Ovary (tissue), 9 donors: Measurements from ENCODE around the gene INPP5D. TPM values are rescaled to one million over a fixed set of nuclear protein-coding genes. Genes with fewer than 3 reads are reported as not detected.

Experiments used
- DNase-seq, 5 donors: peaks; one replicate each; pipeline ENCODE4 v3.0.0-alpha.2; 2019 to 2020
- H3K27ac ChIP-seq, 2 donors: fragments of 200-600 bp; one replicate each; pipeline versions ENCODE4 v1.5.1 to v1.8.0; 2019 to 2022
- H3K27me3 ChIP-seq: fragments of 200-600 bp; one replicate; pipeline ENCODE4 v1.8.0; 2022
- H3K36me3 ChIP-seq: fragments of 200-600 bp; sonication (generic); one replicate; pipeline ENCODE4 v1.5.1; 2019
- H3K4me1 ChIP-seq: one replicate; pipeline ENCODE4 v1.8.1; 2013; ENCODE audit warnings: mild to moderate bottlenecking, moderate library complexity; ENCODE audit not compliant: insufficient read depth
- H3K4me3 ChIP-seq: fragments of 200-600 bp; sonication (generic); one replicate; pipeline ENCODE4 v1.5.1; 2017
- H3K9me3 ChIP-seq, 2 donors: fragments of 200-600 bp in 1 of 2; sonication (generic) in 1 of 2; one replicate each; pipeline versions ENCODE4 v1.5.1 to v1.8.1; 2013 to 2019; ENCODE audit warnings: mild to moderate bottlenecking in 1 of 2, moderate library complexity in 1 of 2
- CTCF ChIP-seq, 3 donors: fragments of 450-650 bp in 2 of 3; fragments of 200-600 bp in 1 of 3; IDR thresholded peaks; one replicate each; pipeline versions ENCODE4 v1.5.1 to v1.8.0; 2016 to 2022; ENCODE audit warnings: antibody characterized with exemption in 3 of 3, mild to moderate bottlenecking in 1 of 3
- EP300 ChIP-seq: sonication (generic); formaldehyde crosslinking; IDR thresholded peaks from one replicate; pipeline ENCODE4 v1.6.1; 2017; ENCODE audit warnings: antibody characterized with exemption
- POLR2A ChIP-seq: fragments of 450-650 bp; IDR thresholded peaks from one replicate; pipeline ENCODE4 v1.6.1; 2017; ENCODE audit warnings: antibody characterized with exemption, mild to moderate bottlenecking, moderate library complexity
- WGBS, 3 donors: extraction: QIAGEN DNeasy Blood & Tissue Kit in 1 of 3; methylation state at CpG; one replicate each; pipeline versions ENCODE4 v1.1.5 to v1.1.7; 2013 to 2017; 5-methylcytosine and 5-hydroxymethylcytosine counted together
- intact Hi-C, 4 donors: fragments of 100-400 bp; cut with DNase I; formaldehyde crosslinking; loops; one replicate each; pipeline versions ENCODE4 v1.11.0 to v1.15.1; 2022 to 2023
- polyA plus RNA-seq, 2 donors: library from polyadenylated mRNA; stranded (reverse); fragments of 200-250 nt in 1 of 2; fragments of 350-450 nt in 1 of 2; fragmentation: Illumina TruSeq in 1 of 2; extraction: RNeasy Lipid Tissue Mini Kit (QIAGEN cat#74804) in 1 of 2; gene quantifications; one replicate each; pipeline ENCODE4 v1.2.3, GENCODE V29; 2013 to 2014
- total RNA-seq, 7 donors: library from RNA; depleted of rRNA in 2 of 7; stranded (reverse); fragments of >200 nt in 2 of 7; fragmentation: NEBNext Ultra II Directional in 3 of 7; extraction: Animal tissue kit (Norgen Biotek cat#: 25700) in 3 of 7; gene quantifications; one replicate each; pipeline versions ENCODE4 v1.1.0 to v1.2.4, GENCODE V29; 2016 to 2023
- donor health status: DM: no; HTN: no; CAD: no; lungs with moderate emphysema.
- donor health status: DM: no; HTN: no; CAD: no.
- donor health status: Bipolar disorder and iron deficiency.
- donor health status: DM: yes; HTN: yes; CAD: no.
- donor health status: DM: no; HTN: no; CAD: no.
- donor health status: DM: yes; HTN: yes; CAD: no.

The INPP5D gene
- total and polyA plus RNA-seq, 9 donors = 4.1 to 14.4 (median 7.7) TPM

DNA sequence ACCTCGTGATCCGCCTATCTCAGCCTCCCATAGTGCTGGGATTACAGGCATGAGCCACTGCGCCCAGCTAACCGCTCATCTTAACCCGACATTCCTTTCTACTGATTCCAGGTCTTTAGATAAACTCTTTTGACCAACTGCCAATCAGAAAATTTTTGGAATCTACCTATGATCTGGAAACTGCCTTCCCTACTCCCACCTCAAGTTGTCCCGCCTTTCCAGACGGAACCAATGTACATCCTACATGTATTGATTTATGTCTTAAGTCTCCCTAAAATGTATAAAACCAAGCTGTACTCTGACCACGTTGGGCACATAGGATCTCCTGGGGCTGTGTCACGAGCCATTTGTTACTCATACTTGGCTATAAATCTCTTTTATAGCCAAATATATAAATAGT, 30.8 kb upstream of the INPP5D start:
- Histone ChIP-seq H3K4me1 (no peaks in the 10 kb centered on the region), H3K4me3 (no peak overlapping the region), H3K27me3 (no peaks in the 10 kb centered on the region), H3K36me3 (no peaks in the 10 kb centered on the region), H3K9me3 (no peaks in the 10 kb centered on the region), H3K27ac (no peak overlapping the region)
- no peak for DNase-seq
- no peak for TF ChIP-seq EP300
- no peak for TF ChIP-seq CTCF (IDR thresholded peaks at IDR 0.05)
- no peak for TF ChIP-seq POLR2A
- intact Hi-C loops = no loop called here
- 87 to 92% (median 91%) methylated on average over 9 of the region's 9 CpGs for WGBS, 3 donors

- intact Hi-C loops = no loop called here
- H3K4me3 ChIP-seq = no peak overlapping the region
- H3K9me3 ChIP-seq = no peaks in the 10 kb centered on the region
- no peak for TF ChIP-seq POLR2A
- no peak for TF ChIP-seq EP300
- TF ChIP-seq CTCF (IDR thresholded peaks at IDR 0.05) = no peak
- H3K4me1 ChIP-seq = no peaks in the 10 kb centered on the region
- no peaks in the 10 kb centered on the region for H3K27me3 ChIP-seq
- H3K27ac ChIP-seq = no peak overlapping the region
- no peaks in the 10 kb centered on the region for H3K36me3 ChIP-seq
- no peak for DNase-seq
- WGBS, 3 donors = 69 to 70% (median 69%) methylated on average over 27 of the region's 27 CpGs
Observed at GRCh38 chr2:233031556-233032500, 28.3 kb upstream of the INPP5D start.

- Histone ChIP-seq H3K4me3 (no peak within 1 kb of the TSS), H3K9me3 (no peaks in the 10 kb centered on the region), H3K27ac (no peak within 1 kb of the TSS), H3K36me3 (no peaks in the 10 kb centered on the region), H3K4me1 (no peaks in the 10 kb centered on the region), H3K27me3 (no peaks in the 10 kb centered on the region)
- 90 to 93% (median 92%) methylated on average over 13 of the region's 13 CpGs for WGBS, 3 donors
- DNase-seq = no peak
- intact Hi-C loops = no loop called here
- TF ChIP-seq CTCF (IDR thresholded peaks at IDR 0.05) (no peak), EP300 (no peak), POLR2A (no peak)
Observed at GRCh38 chr2:233032551-233033320, 27.4 kb upstream of the INPP5D start, which contains the start of gene NEU2. Gene NEU2, plus strand, starts transcription at chr2:233032672. Its CDS starts 0 bp downstream, at chr2:233032672.

- H3K36me3 ChIP-seq = no peaks in the 10 kb centered on the region
- H3K27me3 ChIP-seq = no peaks in the 10 kb centered on the region
- H3K4me1 ChIP-seq = no peaks in the 10 kb centered on the region
- intact Hi-C loops = no loop called here
- H3K9me3 ChIP-seq = no peaks in the 10 kb centered on the region
- no peak for DNase-seq
- TF ChIP-seq EP300 = no peak
- no peak for TF ChIP-seq POLR2A
- no peak for TF ChIP-seq CTCF (IDR thresholded peaks at IDR 0.05)
- H3K27ac ChIP-seq = no peak overlapping the region
- 77 to 84% (median 80%) methylated on average over 9 of the region's 9 CpGs for WGBS, 3 donors
- H3K4me3 ChIP-seq = no peak overlapping the region
Observed at GRCh38 chr2:233033672-233034071, 26.5 kb upstream of the INPP5D start.
